Heart right ventricle (tissue), 16 donors: Measurements from ENCODE around the gene HDAC10. TPM values are rescaled to one million over a fixed set of nuclear protein-coding genes. Genes with fewer than 3 reads are reported as not detected.

Experiments
- ATAC-seq, 8 donors: fragments of 200-7000 bp; cut with Tn5 transposase; one replicate each; pipeline ENCODE4 v1.9.1; 2020; ENCODE audit warnings: mild to moderate bottlenecking in 8 of 8, moderate library complexity in 8 of 8, moderate number of reproducible peaks in 1 of 8
- DNase-seq, 2 donors: peaks; one replicate each; pipeline ENCODE4 v3.0.0-alpha.2; 2020
- H3K27ac ChIP-seq, 10 donors: fragments of 200-600 bp; sonication (generic) in 2 of 10; one replicate each; pipeline versions ENCODE4 v1.5.0 to v1.8.0; 2020 to 2022; ENCODE audit warnings: mild to moderate bottlenecking in 3 of 10
- H3K27me3 ChIP-seq, 7 donors: fragments of 200-600 bp; one replicate each; pipeline ENCODE4 v1.8.0; 2021 to 2022; ENCODE audit warnings: mild to moderate bottlenecking in 2 of 7
- H3K36me3 ChIP-seq, 9 donors: fragments of 200-600 bp; sonication (generic) in 1 of 9; one replicate each; pipeline versions ENCODE4 v1.5.0 to v1.8.0; 2020 to 2022; ENCODE audit warnings: mild to moderate bottlenecking in 2 of 9
- H3K4me1 ChIP-seq, 9 donors: fragments of 200-600 bp; sonication (generic) in 1 of 9; one replicate each; pipeline versions ENCODE4 v1.5.0 to v1.8.0; 2020 to 2022; ENCODE audit warnings: mild to moderate bottlenecking in 4 of 9
- H3K4me3 ChIP-seq, 10 donors: fragments of 200-600 bp; sonication (generic) in 2 of 10; one replicate each; pipeline versions ENCODE4 v1.5.0 to v1.8.0; 2020 to 2022; ENCODE audit warnings: mild to moderate bottlenecking in 7 of 10, moderate library complexity in 2 of 10
- H3K9me3 ChIP-seq, 11 donors: fragments of 200-600 bp in 10 of 11; sonication (generic) in 2 of 11; one replicate each; pipeline versions ENCODE4 v1.5.0 to v1.8.0; 2013 to 2022; ENCODE audit warnings: mild to moderate bottlenecking in 2 of 11, control low read depth in 1 of 11, moderate library complexity in 1 of 11
- WGBS, 2 donors: extraction: QIAGEN DNeasy Blood & Tissue Kit; methylation state at CpG; one replicate each; pipeline ENCODE4 v1.1.7; 2013; ENCODE audit warnings: inconsistent platforms in 1 of 2; 5-methylcytosine and 5-hydroxymethylcytosine counted together
- intact Hi-C, 10 donors: fragments of 100-400 bp; cut with DNase I; formaldehyde crosslinking; loops; one replicate each; pipeline versions ENCODE4 v1.11.1 to v1.14.2; 2022
- polyA plus RNA-seq, 2 donors: library from polyadenylated mRNA; stranded (reverse); fragments of 200-250 nt; gene quantifications; one replicate each; pipeline ENCODE4 v1.2.3, GENCODE V29; 2013
- total RNA-seq, 10 donors: library from RNA; stranded (reverse); fragmentation: NEBNext Ultra II Directional in 3 of 10; extraction: Animal tissue kit (Norgen Biotek cat#: 25700) in 3 of 10; gene quantifications; one replicate each; pipeline versions ENCODE4 v1.2.1 to v1.2.4, GENCODE V29; 2021 to 2023
- TF ChIP-seq, protein P1 (sequence below), 9 donors: fragments of 200-600 bp; sonication (generic) in 2 of 9; IDR thresholded peaks; one replicate each; pipeline versions ENCODE4 v1.5.0 to v1.8.0; 2021 to 2022; ENCODE audit warnings: antibody characterized with exemption in 9 of 9, mild to moderate bottlenecking in 5 of 9, moderate library complexity in 1 of 9
- donor health status: Arrhythmogenic right ventricular cardiomyopathy.
- donor health status: ischemic (EF 13 %, LVEDD 7.1; RV severe dilation, severe dysfunction).
- donor health status: healthy with polysubstance abuse.
- donor health status: DM: no; HTN: yes; CAD: no.
- donor health status: DM: no; HTN: no; CAD: no.
- donor health status: ischemic (EF 25% LVEDD 6.9; RV normal size, moderate dysfunction).
- donor health status: ischemic (EF 25% LVEDD 5.7; RV mildly dilated, moderate dysfunction).
- donor health status: healthy.
- donor health status: DM: yes; HTN: yes; CAD: no.
- donor health status: Ischemic cardiomyopathy.
- donor health status: ischemic (EF 35%, LVEDD 5.7; RV mildly dilated, moderate dysfunction).
- donor health status: nonischemic (EF 11% LVEDD 7.7; RV severe dilation, severe dysfunction).
- donor health status: DM: yes; HTN: yes; CAD: no.
- donor health status: PGD.
- donor health status: ischemic (EF 29% LVEDD 5.4; RV normal size, mild dysfunction).
- donor health status: nonischemic (EF 23%, LVEDD 6.1; RV moderate dilation, normal function).

The HDAC10 gene
- total and polyA plus RNA-seq, 12 donors = 7.1 to 20.3 (median 10.3) TPM

GRCh38 chr22:50266994-50267393 lies 15.9 kb upstream of the HDAC10 start:
- Histone ChIP-seq H3K36me3 (peaks cover 0 to 10% (median 0%) of the 10 kb centered on the region in 9 donors), H3K9me3 (no peaks in the 10 kb centered on the region), H3K27me3 (peaks cover 0 to 74% (median 0%) of the 10 kb centered on the region in 7 donors), H3K4me1 (peaks cover 16 to 63% (median 51%) of the 10 kb centered on the region in 9 donors), H3K4me3 (peak overlapping the region in 7 of 10 donors; percentile 17 to 43 (median 37)), H3K27ac (no peak overlapping the region)
- DNase-seq (no peak), ATAC-seq (no peak)
- 48 to 66% methylated on average over 36 to 37 of the region's 37 CpGs for whole genome bisulfite sequencing, 2 donors
- intact Hi-C loops = no loop called here
- TF ChIP-seq, protein P1, sequence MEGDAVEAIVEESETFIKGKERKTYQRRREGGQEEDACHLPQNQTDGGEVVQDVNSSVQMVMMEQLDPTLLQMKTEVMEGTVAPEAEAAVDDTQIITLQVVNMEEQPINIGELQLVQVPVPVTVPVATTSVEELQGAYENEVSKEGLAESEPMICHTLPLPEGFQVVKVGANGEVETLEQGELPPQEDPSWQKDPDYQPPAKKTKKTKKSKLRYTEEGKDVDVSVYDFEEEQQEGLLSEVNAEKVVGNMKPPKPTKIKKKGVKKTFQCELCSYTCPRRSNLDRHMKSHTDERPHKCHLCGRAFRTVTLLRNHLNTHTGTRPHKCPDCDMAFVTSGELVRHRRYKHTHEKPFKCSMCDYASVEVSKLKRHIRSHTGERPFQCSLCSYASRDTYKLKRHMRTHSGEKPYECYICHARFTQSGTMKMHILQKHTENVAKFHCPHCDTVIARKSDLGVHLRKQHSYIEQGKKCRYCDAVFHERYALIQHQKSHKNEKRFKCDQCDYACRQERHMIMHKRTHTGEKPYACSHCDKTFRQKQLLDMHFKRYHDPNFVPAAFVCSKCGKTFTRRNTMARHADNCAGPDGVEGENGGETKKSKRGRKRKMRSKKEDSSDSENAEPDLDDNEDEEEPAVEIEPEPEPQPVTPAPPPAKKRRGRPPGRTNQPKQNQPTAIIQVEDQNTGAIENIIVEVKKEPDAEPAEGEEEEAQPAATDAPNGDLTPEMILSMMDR (IDR thresholded peaks at IDR 0.05) = no peak

GRCh38 chr22:50264946-50265669 lies 14.0 kb upstream of the HDAC10 start:
- Histone ChIP-seq H3K27me3 (peaks cover 0 to 70% (median 0%) of the 10 kb centered on the region in 7 donors), H3K4me1 (peaks cover 9 to 58% (median 38%) of the 10 kb centered on the region in 9 donors), H3K9me3 (no peaks in the 10 kb centered on the region), H3K36me3 (peaks cover 0 to 10% (median 0%) of the 10 kb centered on the region in 9 donors), H3K27ac (no peak overlapping the region), H3K4me3 (no peak overlapping the region)
- intact Hi-C loops = no loop called here
- no peak for DNase-seq
- 81 to 83% methylated on average over 15 of the region's 15 CpGs for WGBS, 2 donors
- ATAC-seq = no peak
- TF ChIP-seq, protein P1 (IDR thresholded peaks at IDR 0.05) = no peak

GRCh38 chr22:50264104-50264745 lies 13.2 kb upstream of the HDAC10 start:
- WGBS, 2 donors = 88 to 91% methylated on average over 15 of the region's 15 CpGs
- Histone ChIP-seq H3K9me3 (no peaks in the 10 kb centered on the region), H3K4me1 (peaks cover 7 to 53% (median 33%) of the 10 kb centered on the region in 9 donors), H3K36me3 (peaks cover 0 to 10% (median 0%) of the 10 kb centered on the region in 9 donors), H3K27ac (no peak overlapping the region), H3K27me3 (peaks cover 0 to 63% (median 0%) of the 10 kb centered on the region in 7 donors), H3K4me3 (no peak overlapping the region)
- intact Hi-C loops = no loop called here
- TF ChIP-seq, protein P1 (IDR thresholded peaks at IDR 0.05) = no peak
- DNase-seq = no peak
- no peak for ATAC-seq

DNA sequence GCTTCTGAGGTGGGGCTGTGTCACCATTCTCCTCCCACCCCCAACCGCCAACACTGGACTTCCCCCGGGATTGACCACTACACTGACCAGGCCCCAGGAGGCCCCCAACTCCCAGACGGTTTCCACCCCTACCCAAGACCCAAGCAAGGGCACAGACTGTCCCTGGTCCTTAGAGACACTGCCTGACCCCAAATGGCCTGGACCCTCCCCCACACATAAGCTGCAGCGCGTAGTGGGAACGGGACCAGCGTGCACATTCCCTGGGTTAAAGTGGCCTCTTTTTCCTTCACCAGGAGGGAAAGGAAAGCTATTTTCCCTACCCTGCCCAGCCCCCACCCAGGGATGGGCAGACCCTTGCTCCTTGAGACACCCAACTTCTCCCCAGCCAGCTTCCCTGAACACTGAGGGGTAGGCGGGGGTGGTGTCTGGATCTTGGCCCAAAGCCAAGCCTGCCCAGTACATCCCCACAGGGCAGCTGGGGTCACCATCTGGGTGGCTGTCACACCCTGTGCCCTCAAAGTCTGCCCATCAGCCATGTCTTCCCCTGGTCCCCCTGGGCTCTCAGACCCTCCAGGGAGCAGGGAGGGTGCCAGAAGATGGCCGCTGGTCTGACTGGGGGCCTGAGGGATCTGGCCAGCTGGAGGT lies 12.0 kb upstream of the HDAC10 start:
- 56 to 58% methylated on average over 9 of the region's 9 CpGs for WGBS, 2 donors
- intact Hi-C loops = no loop called here
- TF ChIP-seq, protein P1 (IDR thresholded peaks at IDR 0.05) = no peak
- Histone ChIP-seq H3K4me3 (no peak overlapping the region), H3K36me3 (peaks cover 0 to 10% (median 0%) of the 10 kb centered on the region in 9 donors), H3K4me1 (peaks cover 10 to 53% (median 28%) of the 10 kb centered on the region in 9 donors), H3K27ac (no peak overlapping the region), H3K9me3 (no peaks in the 10 kb centered on the region), H3K27me3 (peaks cover 0 to 52% (median 0%) of the 10 kb centered on the region in 7 donors)
- DNase-seq = no peak
- ATAC-seq = no peak
